OCI-LY7 (cell line): ENCODE data around the gene ERVFRD-1.

Experiments
- EZH2phosphoT487 ChIP-seq: fragments of 200-600 bp; sonication (generic); IDR thresholded peaks from 2 replicates; pipeline ENCODE4 v1.6.1; 2018; ENCODE audit warnings: low read depth, borderline replicate concordance, mild to moderate bottlenecking, mixed run types, antibody characterized with exemption, low read length, moderate library complexity, mixed read lengths
- TF ChIP-seq, protein P1 (sequence below): fragments of 200-600 bp; sonication (generic); conservative IDR thresholded peaks from 2 replicates; pipeline ENCODE4 v1.5.1; 2014; ENCODE audit warnings: mild to moderate bottlenecking, antibody characterized with exemption, low read length, moderate library complexity, mixed read lengths

DNA sequence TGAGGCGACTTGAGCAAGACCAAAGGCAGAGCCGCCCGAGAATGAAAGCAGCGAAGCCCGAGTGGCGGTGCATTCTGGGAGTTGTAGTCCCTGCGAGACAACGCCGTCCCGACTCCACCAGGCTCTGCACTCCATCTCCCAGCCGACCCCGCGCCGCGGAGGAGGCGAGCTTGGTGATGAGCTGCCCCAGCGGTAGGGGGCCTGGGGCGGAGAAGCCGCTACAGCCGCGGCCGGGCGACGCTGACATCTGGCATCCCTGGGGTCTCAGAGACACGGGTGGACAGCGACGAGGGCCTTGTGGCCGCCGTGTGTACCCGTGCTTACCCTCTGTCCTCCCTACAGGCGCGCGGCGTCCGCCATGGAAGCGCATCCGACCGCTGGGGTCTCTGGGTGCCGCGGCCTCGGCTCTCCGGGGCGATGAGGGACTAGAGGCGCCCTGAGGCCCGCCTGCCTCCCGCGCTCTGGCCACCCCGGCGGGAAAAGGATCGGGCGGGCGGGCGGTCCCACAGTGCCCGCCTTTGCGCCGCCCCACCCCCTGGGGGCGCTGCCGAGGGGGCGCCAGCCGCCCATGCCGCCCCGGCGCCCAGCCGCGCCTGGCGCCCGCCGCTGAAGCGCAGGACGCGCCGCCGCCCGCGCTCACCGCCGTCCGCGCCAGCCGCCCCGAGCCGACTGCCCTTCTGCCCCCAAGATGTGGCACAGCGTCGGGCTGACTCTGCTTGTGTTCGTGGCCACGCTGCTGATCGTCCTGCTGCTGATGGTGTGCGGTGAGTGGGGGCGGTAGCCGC lies 17.7 kb downstream of the ERVFRD-1 start, which contains the start of gene SMIM13:
- TF ChIP-seq, protein P1, sequence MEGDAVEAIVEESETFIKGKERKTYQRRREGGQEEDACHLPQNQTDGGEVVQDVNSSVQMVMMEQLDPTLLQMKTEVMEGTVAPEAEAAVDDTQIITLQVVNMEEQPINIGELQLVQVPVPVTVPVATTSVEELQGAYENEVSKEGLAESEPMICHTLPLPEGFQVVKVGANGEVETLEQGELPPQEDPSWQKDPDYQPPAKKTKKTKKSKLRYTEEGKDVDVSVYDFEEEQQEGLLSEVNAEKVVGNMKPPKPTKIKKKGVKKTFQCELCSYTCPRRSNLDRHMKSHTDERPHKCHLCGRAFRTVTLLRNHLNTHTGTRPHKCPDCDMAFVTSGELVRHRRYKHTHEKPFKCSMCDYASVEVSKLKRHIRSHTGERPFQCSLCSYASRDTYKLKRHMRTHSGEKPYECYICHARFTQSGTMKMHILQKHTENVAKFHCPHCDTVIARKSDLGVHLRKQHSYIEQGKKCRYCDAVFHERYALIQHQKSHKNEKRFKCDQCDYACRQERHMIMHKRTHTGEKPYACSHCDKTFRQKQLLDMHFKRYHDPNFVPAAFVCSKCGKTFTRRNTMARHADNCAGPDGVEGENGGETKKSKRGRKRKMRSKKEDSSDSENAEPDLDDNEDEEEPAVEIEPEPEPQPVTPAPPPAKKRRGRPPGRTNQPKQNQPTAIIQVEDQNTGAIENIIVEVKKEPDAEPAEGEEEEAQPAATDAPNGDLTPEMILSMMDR: peak; percentile 56
- no peak for TF ChIP-seq EZH2phosphoT487
